Measurements from ENCODE around the gene FGD3.
A peak's percentile ranks its signal among the peaks of the same experiment; 100 is the strongest.
"Not testable (repeated sequence)": the region's sequence is repeated elsewhere in the genome, so short reads cannot be mapped to it uniquely, and the experiment has no call there.

FGD3 gene

GRCh38 chr9:93012963-93013855 is 65.9 kb downstream of the FGD3 start:
- intact Hi-C loops (cut with DNase I; ENCODE audit: low total_unique reads): no loop called here
- no peak for TF ChIP-seq CTCF (IDR thresholded peaks at IDR 0.05)

GRCh38 chr9:93013856-93014582 is 66.7 kb downstream of the FGD3 start:
- no peak for TF ChIP-seq CTCF (IDR thresholded peaks at IDR 0.05)
- Histone ChIP-seq H3K27me3 (peaks cover 0 to 28% of the 10 kb centered on the region in 2 donors), H3K27ac (no peak overlapping the region), H3K4me3 (no peak overlapping the region), H3K4me1 (no peaks in the 10 kb centered on the region), H3K36me3 (no peaks in the 10 kb centered on the region), H3K9me3 (no peaks in the 10 kb centered on the region)
- intact Hi-C loops (cut with DNase I; ENCODE audit: low total_unique reads): no loop called here
- peak in 1 of 2 donors; percentile 52 for DNase-seq

More at GRCh38 chr9:93012963-93013855, 65.9 kb downstream of the FGD3 start:
- Histone ChIP-seq H3K4me1 (no peaks in the 10 kb centered on the region), H3K36me3 (no peaks in the 10 kb centered on the region), H3K4me3 (no peak overlapping the region), H3K27ac (no peak overlapping the region), H3K27me3 (peaks cover 0 to 28% of the 10 kb centered on the region in 2 donors), H3K9me3 (no peaks in the 10 kb centered on the region)
- DNase-seq: peak in 1 of 2 donors; percentile 55

GRCh38 chr9:93015190-93015589 is 67.9 kb downstream of the FGD3 start:
- H3K27ac ChIP-seq; H3K4me3 ChIP-seq; H3K36me3 ChIP-seq; intact Hi-C loops (cut with DNase I; ENCODE audit: low total_unique reads); H3K9me3 ChIP-seq; H3K4me1 ChIP-seq: not testable (repeated sequence)
- H3K27me3 ChIP-seq: peaks cover 0 to 20% of the 10 kb centered on the region in 2 donors
- peak in 1 of 2 donors; percentile 27 for DNase-seq

- intact Hi-C loops (cut with DNase I; ENCODE audit: low total_unique reads): no loop called here
- H3K4me1 ChIP-seq: no peaks in the 10 kb centered on the region
- H3K36me3 ChIP-seq: no peaks in the 10 kb centered on the region
These were observed 70.3 kb downstream of the FGD3 start for GRCh38 chr9:93017621-93018020.

GRCh38 chr9:93020151-93020550 is 72.8 kb downstream of the FGD3 start:
- no peaks in the 10 kb centered on the region for H3K4me1 ChIP-seq
- H3K36me3 ChIP-seq: no peaks in the 10 kb centered on the region
- no peak overlapping the region for H3K27ac ChIP-seq
- no peaks in the 10 kb centered on the region for H3K27me3 ChIP-seq
- H3K9me3 ChIP-seq: no peaks in the 10 kb centered on the region
- DNase-seq: peak in 1 of 2 donors; percentile 44
- intact Hi-C loops (cut with DNase I; ENCODE audit: low total_unique reads): no loop called here
- TF ChIP-seq CTCF (IDR thresholded peaks at IDR 0.05): no peak
- no peak overlapping the region for H3K4me3 ChIP-seq

More at GRCh38 chr9:93017621-93018020, 70.3 kb downstream of the FGD3 start:
- Histone ChIP-seq H3K9me3 (no peaks in the 10 kb centered on the region), H3K27ac (no peak overlapping the region), H3K27me3 (peaks cover 0 to 15% of the 10 kb centered on the region in 2 donors), H3K4me3 (no peak overlapping the region)
- no peak for TF ChIP-seq CTCF (IDR thresholded peaks at IDR 0.05)
- DNase-seq: peak in 1 of 2 donors; percentile 42
